PC-3 (cell line): ENCODE results near the gene LRP10.

Experiments used
- CTCF ChIP-seq: fragments of 300-600 bp; sonication (generic); conservative IDR thresholded peaks from 2 replicates; pipeline ENCODE4 v1.5.1; 2017; ENCODE audit warnings: antibody characterized with exemption, low read depth, mild to moderate bottlenecking, low read length
- EZH2 ChIP-seq: fragments of 300-600 bp; sonication (generic); IDR thresholded peaks from one replicate; pipeline ENCODE4 v1.6.1; 2017; ENCODE audit warnings: antibody characterized with exemption, mild to moderate bottlenecking, low read length; ENCODE audit not compliant: unreplicated experiment

DNA sequence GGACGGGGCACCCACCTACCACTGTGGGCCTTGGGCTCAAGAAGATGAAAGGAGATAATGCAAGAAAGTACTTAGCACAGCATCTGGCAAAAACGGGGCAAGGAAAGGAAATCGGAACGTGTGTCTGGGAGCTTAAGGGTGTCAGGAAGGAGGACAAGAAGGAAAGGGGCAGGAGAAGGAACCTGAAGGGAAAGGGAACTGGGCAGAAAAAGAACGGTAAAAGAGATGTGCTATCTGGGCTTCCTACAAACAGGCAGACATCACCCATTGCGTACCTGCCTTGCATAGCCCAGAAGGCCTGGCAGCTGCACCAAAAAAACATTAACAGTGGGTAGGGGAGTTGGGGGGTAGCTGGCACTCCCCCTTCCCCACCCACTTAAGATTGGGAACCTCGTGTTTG is 10.5 kb downstream of the LRP10 start:
- TF ChIP-seq EZH2 (no peak), CTCF (no peak)
